Psoas muscle (tissue), 8 donors: Measurements from ENCODE around the gene BSN. TPM values are rescaled to one million over a fixed set of nuclear protein-coding genes. Genes with fewer than 3 reads are reported as not detected.

Experiments
- ATAC-seq, 4 donors: fragments of 200-7000 bp; cut with Tn5 transposase; one replicate each; pipeline ENCODE4 v1.9.1; 2020; ENCODE audit warnings: moderate library complexity in 3 of 4, mild to moderate bottlenecking in 2 of 4
- DNase-seq, 2 donors: peaks; one replicate each; pipeline ENCODE4 v3.0.0-alpha.2; 2020
- H3K27ac ChIP-seq: fragments of 200-600 bp; one replicate; pipeline ENCODE4 v1.8.0; 2022
- H3K27me3 ChIP-seq, 3 donors: fragments of 200-600 bp in 1 of 3; one replicate each; pipeline versions ENCODE4 v1.6.1 to v1.8.0; 2013 to 2022; ENCODE audit warnings: low read length in 2 of 3, mild to moderate bottlenecking in 2 of 3, moderate library complexity in 1 of 3; ENCODE audit not compliant: insufficient read depth in 3 of 3
- H3K36me3 ChIP-seq, 2 donors: fragments of 200-600 bp in 1 of 2; one replicate each; pipeline versions ENCODE4 v1.6.1 to v1.8.0; 2013 to 2022; ENCODE audit warnings: low read depth in 1 of 2, mild to moderate bottlenecking in 1 of 2, moderate library complexity in 1 of 2; ENCODE audit not compliant: insufficient read depth in 1 of 2
- H3K4me1 ChIP-seq: fragments of 200-600 bp; one replicate; pipeline ENCODE4 v1.8.0; 2022
- H3K4me3 ChIP-seq: fragments of 200-600 bp; one replicate; pipeline ENCODE4 v1.8.0; 2022; ENCODE audit warnings: mild to moderate bottlenecking
- H3K9me3 ChIP-seq: fragments of 200-600 bp; one replicate; pipeline ENCODE4 v1.8.0; 2022
- whole genome bisulfite sequencing, 3 donors: extraction: QIAGEN DNeasy Blood & Tissue Kit; methylation state at CpG; one replicate each; pipeline versions ENCODE4 v1.1.6 to v1.1.7; 2013; 5-methylcytosine and 5-hydroxymethylcytosine counted together
- intact Hi-C, 2 donors: fragments of 100-400 bp; cut with DNase I; formaldehyde crosslinking; loops; one replicate each; pipeline versions ENCODE4 v1.11.0 to v1.14.2; 2022
- polyA plus RNA-seq, 3 donors: library from polyadenylated mRNA; stranded (reverse); fragments of 200-250 nt; gene quantifications; one replicate each; pipeline ENCODE4 v1.2.3, GENCODE V29; 2013
- total RNA-seq, 4 donors: library from RNA; stranded (reverse); fragmentation: NEBNext Ultra II Directional in 2 of 4; extraction: Animal tissue kit (Norgen Biotek cat#: 25700) in 2 of 4; gene quantifications; one replicate each; pipeline versions ENCODE4 v1.2.1 to v1.2.4, GENCODE V29; 2021 to 2023
- TF ChIP-seq, protein P1 (sequence below): fragments of 200-600 bp; IDR thresholded peaks from one replicate; pipeline ENCODE4 v1.8.0; 2022; ENCODE audit warnings: antibody characterized with exemption
- donor health status: healthy with polysubstance abuse.
- donor health status: DM: no; HTN: no; CAD: no; lungs with moderate emphysema.
- donor health status: Bipolar disorder and iron deficiency.
- donor health status: healthy.
- donor health status: DM: yes; HTN: yes; CAD: no.
- donor health status: DM: no; HTN: no; CAD: no.
- donor health status: DM: no; HTN: no; CAD: no.
- donor health status: DM: yes; HTN: yes; CAD: no.

BSN gene
- total and polyA plus RNA-seq, 7 donors: 0.08 to 0.95 (median 0.22) TPM

- TF ChIP-seq, protein P1, sequence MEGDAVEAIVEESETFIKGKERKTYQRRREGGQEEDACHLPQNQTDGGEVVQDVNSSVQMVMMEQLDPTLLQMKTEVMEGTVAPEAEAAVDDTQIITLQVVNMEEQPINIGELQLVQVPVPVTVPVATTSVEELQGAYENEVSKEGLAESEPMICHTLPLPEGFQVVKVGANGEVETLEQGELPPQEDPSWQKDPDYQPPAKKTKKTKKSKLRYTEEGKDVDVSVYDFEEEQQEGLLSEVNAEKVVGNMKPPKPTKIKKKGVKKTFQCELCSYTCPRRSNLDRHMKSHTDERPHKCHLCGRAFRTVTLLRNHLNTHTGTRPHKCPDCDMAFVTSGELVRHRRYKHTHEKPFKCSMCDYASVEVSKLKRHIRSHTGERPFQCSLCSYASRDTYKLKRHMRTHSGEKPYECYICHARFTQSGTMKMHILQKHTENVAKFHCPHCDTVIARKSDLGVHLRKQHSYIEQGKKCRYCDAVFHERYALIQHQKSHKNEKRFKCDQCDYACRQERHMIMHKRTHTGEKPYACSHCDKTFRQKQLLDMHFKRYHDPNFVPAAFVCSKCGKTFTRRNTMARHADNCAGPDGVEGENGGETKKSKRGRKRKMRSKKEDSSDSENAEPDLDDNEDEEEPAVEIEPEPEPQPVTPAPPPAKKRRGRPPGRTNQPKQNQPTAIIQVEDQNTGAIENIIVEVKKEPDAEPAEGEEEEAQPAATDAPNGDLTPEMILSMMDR: peak; percentile 56
- Histone ChIP-seq H3K27me3 (no peaks in the 10 kb centered on the region), H3K36me3 (peaks cover 0 to 53% of the 10 kb centered on the region in 2 donors), H3K4me3 (peak within 1 kb of the TSS; percentile 63), H3K27ac (peak within 1 kb of the TSS; percentile 26), H3K4me1 (peaks cover 40% of the 10 kb centered on the region), H3K9me3 (no peaks in the 10 kb centered on the region)
- DNase-seq (peak; percentile 97), ATAC-seq (peak; percentile 61 to 75 (median 66))
- 1 to 2% (median 1%) methylated on average over 46 to 50 of the region's 50 CpGs for WGBS, 3 donors
- intact Hi-C loops: loop anchor here in 1 of 2 donors (5.0 kb wide), 1 partner anchor 123 kb away; no protein-coding TSS in a partner anchor
These were observed 165.1 kb downstream of the BSN start, which contains the start of gene AMIGO3 for GRCh38 chr3:49719214-49719884. Gene AMIGO3, minus strand, starts transcription at chr3:49719684. Its CDS starts 219 bp downstream, at chr3:49719465.

Other genes starting within 250 kb of the BSN start
- 10 to 100 TPM; 26.7 to 35.2 (median 31.1) TPM for gene USP4, start 214.4 kb upstream of the BSN start, total RNA-seq
- 10 to 100 TPM; 16.3 to 21.2 (median 17.0) TPM for gene USP4, start 214.4 kb upstream of the BSN start, polyA plus RNA-seq
- 100 to 1,000 TPM; 100 to 129 (median 116) TPM for gene GPX1, start 196.1 kb upstream of the BSN start, total RNA-seq
- 100 to 1,000 TPM; 164 to 251 (median 189) TPM for gene GPX1, start 196.1 kb upstream of the BSN start, polyA plus RNA-seq
- gene RHOA, start 142.5 kb upstream of the BSN start, total RNA-seq: 100 to 1,000 TPM; 251 to 334 (median 271) TPM
- gene RHOA, start 142.5 kb upstream of the BSN start, polyA plus RNA-seq: 100 to 1,000 TPM; 179 to 341 (median 287) TPM
- 10 to 100 TPM; 11.4 to 23.4 (median 16.7) TPM for gene TCTA, start 142.1 kb upstream of the BSN start, total RNA-seq
- gene TCTA, start 142.1 kb upstream of the BSN start, polyA plus RNA-seq: 10 to 100 TPM; 13.8 to 46.1 (median 18.1) TPM
- gene AMT, start 132.0 kb upstream of the BSN start, total RNA-seq: 1 to 10 TPM; 1.7 to 5.3 (median 2.4) TPM
- gene AMT, start 132.0 kb upstream of the BSN start, polyA plus RNA-seq: 1 to 10 TPM in 2 of 3 donors, under 1 TPM in 1; 0.80 to 1.0 (median 1.0) TPM
- gene NICN1, start 125.2 kb upstream of the BSN start, total RNA-seq: 10 to 100 TPM in 1 of 4 donors, 1 to 10 TPM in 3; 4.6 to 12.3 (median 7.4) TPM
- 10 to 100 TPM in 2 of 3 donors, 1 to 10 TPM in 1; 4.0 to 11.2 (median 10.2) TPM for gene NICN1, start 125.2 kb upstream of the BSN start, polyA plus RNA-seq
- gene DAG1, start 84.2 kb upstream of the BSN start, total RNA-seq: 100 to 1,000 TPM in 3 of 4 donors, 10 to 100 TPM in 1; 67.6 to 159 (median 139) TPM
- 10 to 100 TPM; 35.1 to 73.2 (median 42.1) TPM for gene DAG1, start 84.2 kb upstream of the BSN start, polyA plus RNA-seq
- 100 to 1,000 TPM; 115 to 189 (median 165) TPM for gene APEH, start 119.9 kb downstream of the BSN start, total RNA-seq
- gene APEH, start 119.9 kb downstream of the BSN start, polyA plus RNA-seq: 100 to 1,000 TPM in 1 of 3 donors, 10 to 100 TPM in 2; 70.8 to 109 (median 89.1) TPM
- 1 to 10 TPM; 3.2 to 7.0 (median 4.7) TPM for gene MST1, start 135.0 kb downstream of the BSN start, total RNA-seq
- gene MST1, start 135.0 kb downstream of the BSN start, polyA plus RNA-seq: 1 to 10 TPM; 1.4 to 4.5 (median 2.0) TPM
- gene RNF123, start 135.1 kb downstream of the BSN start, total RNA-seq: 100 to 1,000 TPM; 105 to 170 (median 146) TPM
- gene RNF123, start 135.1 kb downstream of the BSN start, polyA plus RNA-seq: 10 to 100 TPM; 36.1 to 89.3 (median 76.9) TPM
- gene AMIGO3, start 165.2 kb downstream of the BSN start, total RNA-seq: under 1 TPM in 1 of 4 donors, not detected in 3; 0.36 TPM
- gene AMIGO3, start 165.2 kb downstream of the BSN start, polyA plus RNA-seq: under 1 TPM; 0.38 to 0.94 (median 0.49) TPM
- gene GMPPB, start 169.5 kb downstream of the BSN start, total RNA-seq: 10 to 100 TPM in 2 of 4 donors, 1 to 10 TPM in 2; 9.3 to 14.5 (median 11.1) TPM
- gene GMPPB, start 169.5 kb downstream of the BSN start, polyA plus RNA-seq: 10 to 100 TPM; 12.5 to 30.7 (median 22.2) TPM
- gene IP6K1, start 232.1 kb downstream of the BSN start, total RNA-seq: 10 to 100 TPM; 11.6 to 16.1 (median 13.1) TPM
- 10 to 100 TPM in 1 of 3 donors, 1 to 10 TPM in 2; 9.1 to 15.5 (median 9.5) TPM for gene IP6K1, start 232.1 kb downstream of the BSN start, polyA plus RNA-seq
- not detected for gene CDHR4, start 245.4 kb downstream of the BSN start, total RNA-seq
- under 1 TPM in 2 of 3 donors, not detected in 1; 0.03 to 0.28 TPM for gene CDHR4, start 245.4 kb downstream of the BSN start, polyA plus RNA-seq
- gene INKA1, start 248.8 kb downstream of the BSN start, total RNA-seq: 10 to 100 TPM in 1 of 4 donors, 1 to 10 TPM in 3; 2.2 to 20.1 (median 3.6) TPM
- gene INKA1, start 248.8 kb downstream of the BSN start, polyA plus RNA-seq: 1 to 10 TPM; 2.4 to 5.2 (median 3.6) TPM